Tibial artery (tissue), 4 donors: ENCODE data around the gene DIAPH3.

Experiments used
- DNase-seq, 2 donors: peaks; one replicate each; pipeline ENCODE4 v3.0.0-alpha.2; 2019
- H3K27ac ChIP-seq, 2 donors: fragments of 200-600 bp; sonication (generic) in 1 of 2; 1 replicate in 1 of 2; 2 replicates in 1 of 2; pipeline ENCODE4 v1.5.1; 2018 to 2019; ENCODE audit warnings: mild to moderate bottlenecking in 1 of 2
- H3K27me3 ChIP-seq, 2 donors: fragments of 200-600 bp; sonication (generic) in 1 of 2; one replicate each; pipeline versions ENCODE4 v1.5.1 to v1.6.0; 2016 to 2019
- H3K36me3 ChIP-seq, 3 donors: fragments of 200-600 bp; sonication (generic) in 2 of 3; one replicate each; pipeline ENCODE4 v1.5.1; 2016 to 2019; ENCODE audit warnings: mild to moderate bottlenecking in 2 of 3
- H3K4me1 ChIP-seq, 4 donors: fragments of 200-600 bp; sonication (generic) in 2 of 4; 1 replicate in 3 of 4; 2 replicates in 1 of 4; pipeline ENCODE4 v1.5.1; 2016 to 2019
- H3K4me3 ChIP-seq, 2 donors: fragments of 200-600 bp; sonication (generic) in 1 of 2; 1 replicate in 1 of 2; 2 replicates in 1 of 2; pipeline ENCODE4 v1.5.1; 2018 to 2019; ENCODE audit warnings: mild to moderate bottlenecking in 2 of 2
- H3K9me3 ChIP-seq, 3 donors: fragments of 200-600 bp; sonication (generic) in 1 of 3; one replicate each; pipeline ENCODE4 v1.5.1; 2016 to 2019
- CTCF ChIP-seq, 2 experiments: fragments of 200-600 bp in 1 of 2; fragments of 450-650 bp in 1 of 2; IDR thresholded peaks; one replicate each; pipeline ENCODE4 v1.5.1; 2017 to 2019; ENCODE audit warnings: antibody characterized with exemption in 2 of 2, mild to moderate bottlenecking in 1 of 2, moderate library complexity in 1 of 2
- intact Hi-C: fragments of 100-400 bp; cut with DNase I; formaldehyde crosslinking; loops from one replicate; pipeline ENCODE4 v1.15.0; 2023; ENCODE audit warnings: low total_unique reads

The DIAPH3 gene

GRCh38 chr13:59782696-59783095, 381.0 kb downstream of the DIAPH3 start:
- TF ChIP-seq CTCF (IDR thresholded peaks at IDR 0.05), result no peak

GRCh38 chr13:59780058-59780457, 383.7 kb downstream of the DIAPH3 start:
- Histone ChIP-seq H3K9me3 (no peaks in the 10 kb centered on the region), H3K27me3 (no peaks in the 10 kb centered on the region), H3K4me1 (peaks cover 0 to 7% (median 0%) of the 10 kb centered on the region in 4 donors), H3K27ac (no peak overlapping the region), H3K36me3 (no peaks in the 10 kb centered on the region), H3K4me3 (no peak overlapping the region)
- DNase-seq, result no peak
- intact Hi-C loops, result no loop called here
- no peak for TF ChIP-seq CTCF (IDR thresholded peaks at IDR 0.05)

More at GRCh38 chr13:59782696-59783095, 381.0 kb downstream of the DIAPH3 start:
- no peak for DNase-seq
- H3K4me3 ChIP-seq, result no peak overlapping the region
- no peaks in the 10 kb centered on the region for H3K9me3 ChIP-seq
- H3K4me1 ChIP-seq, result no peaks in the 10 kb centered on the region
- no peaks in the 10 kb centered on the region for H3K27me3 ChIP-seq
- no peaks in the 10 kb centered on the region for H3K36me3 ChIP-seq
- intact Hi-C loops, result no loop called here
- H3K27ac ChIP-seq, result no peak overlapping the region

- Histone ChIP-seq H3K4me3 (no peak overlapping the region), H3K36me3 (no peaks in the 10 kb centered on the region), H3K27me3 (no peaks in the 10 kb centered on the region), H3K9me3 (no peaks in the 10 kb centered on the region), H3K27ac (no peak overlapping the region), H3K4me1 (peaks cover 0 to 14% (median 0%) of the 10 kb centered on the region in 4 donors)
- intact Hi-C loops, result no loop called here
- DNase-seq, result no peak
- TF ChIP-seq CTCF (IDR thresholded peaks at IDR 0.05), result no peak
These were observed 386.6 kb downstream of the DIAPH3 start for GRCh38 chr13:59776924-59777690.

GRCh38 chr13:59774491-59774971, 389.2 kb downstream of the DIAPH3 start:
- Histone ChIP-seq H3K27ac (no peak overlapping the region), H3K36me3 (no peaks in the 10 kb centered on the region), H3K4me3 (no peak overlapping the region), H3K4me1 (peaks cover 0 to 22% (median 0%) of the 10 kb centered on the region in 4 donors), H3K9me3 (no peaks in the 10 kb centered on the region), H3K27me3 (no peaks in the 10 kb centered on the region)
- intact Hi-C loops, result no loop called here
- no peak for DNase-seq
- no peak for TF ChIP-seq CTCF (IDR thresholded peaks at IDR 0.05)

- H3K4me3 ChIP-seq, result no peak overlapping the region
- H3K4me1 ChIP-seq, result peaks cover 0 to 16% (median 0%) of the 10 kb centered on the region in 4 donors
- intact Hi-C loops, result no loop called here
- no peaks in the 10 kb centered on the region for H3K27me3 ChIP-seq
- TF ChIP-seq CTCF (IDR thresholded peaks at IDR 0.05), result peak; percentile 18 to 48
- H3K36me3 ChIP-seq, result no peaks in the 10 kb centered on the region
- no peak overlapping the region for H3K27ac ChIP-seq
- H3K9me3 ChIP-seq, result no peaks in the 10 kb centered on the region
- no peak for DNase-seq
These were observed 392.5 kb downstream of the DIAPH3 start for GRCh38 chr13:59771272-59771671.
